ENCODE data around the gene C2orf74.
"Not testable (repeated sequence)": the region's sequence is repeated elsewhere in the genome, so short reads cannot be mapped to it uniquely, and the experiment has no call there.

C2orf74 gene

DNA sequence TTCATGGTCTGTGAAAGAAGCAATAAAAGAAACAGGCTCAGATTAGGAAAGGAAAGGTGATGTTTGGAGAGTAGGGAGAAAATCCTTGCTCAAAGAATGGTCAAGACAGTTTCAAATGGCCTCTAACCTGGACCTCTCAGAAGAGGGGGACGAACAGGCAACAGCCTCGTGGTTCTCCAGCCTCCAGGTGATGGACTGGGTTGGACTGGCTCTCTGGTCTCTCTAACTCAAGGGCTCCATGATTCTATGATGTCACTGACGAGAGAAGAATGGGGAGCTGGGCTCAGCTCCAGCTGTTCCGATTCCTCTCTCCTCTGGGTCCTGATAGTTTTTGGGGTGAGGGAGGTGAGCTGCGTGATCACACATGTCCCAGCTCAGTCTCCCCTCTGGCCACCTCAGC is at the start of gene C2orf74:
C2orf74 (plus strand) TSS at position 301 of the 400 bp plus-strand sequence. CDS start 327 bp downstream, outside the sequence.
- no peak for FAIRE-seq

DNA sequence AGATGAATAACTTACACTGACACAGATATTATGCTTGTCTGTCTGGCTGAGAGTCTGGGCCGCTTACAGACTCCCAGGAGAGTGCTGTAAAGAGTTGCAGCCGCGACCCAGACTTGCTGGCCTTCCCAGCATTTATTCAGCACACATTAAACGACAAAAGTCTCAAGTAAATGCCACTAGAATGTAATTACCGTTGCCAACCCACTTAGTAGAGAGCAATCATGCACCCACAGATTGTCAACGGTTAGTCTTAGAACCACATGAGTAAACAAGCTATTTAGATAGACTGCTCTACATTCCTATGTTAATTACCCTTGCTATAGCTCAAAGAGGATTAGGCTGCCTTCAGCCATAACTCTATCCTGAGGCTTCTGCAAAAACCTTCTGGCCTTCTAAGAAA is 47.8 kb upstream of the C2orf74 start:
- no peak for FAIRE-seq

DNA sequence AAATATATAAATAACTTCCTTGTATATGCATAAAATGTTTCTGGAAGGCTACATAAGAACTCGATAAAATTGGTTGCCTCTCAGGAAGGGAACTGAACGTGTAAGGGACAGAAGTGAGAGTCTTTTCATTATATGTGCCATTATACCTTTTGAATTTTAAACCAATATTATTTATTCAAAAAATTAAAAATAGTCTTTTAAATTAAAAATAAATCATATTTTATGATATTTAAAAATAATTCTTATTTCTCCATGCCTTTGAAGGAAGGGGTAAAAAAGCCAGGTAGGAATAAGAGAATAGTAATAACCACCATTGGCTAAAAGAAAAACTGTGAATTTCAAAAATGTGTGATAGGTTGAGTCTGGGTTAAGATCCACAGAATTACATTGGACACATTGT is 45.7 kb upstream of the C2orf74 start:
- no peak for FAIRE-seq

DNA sequence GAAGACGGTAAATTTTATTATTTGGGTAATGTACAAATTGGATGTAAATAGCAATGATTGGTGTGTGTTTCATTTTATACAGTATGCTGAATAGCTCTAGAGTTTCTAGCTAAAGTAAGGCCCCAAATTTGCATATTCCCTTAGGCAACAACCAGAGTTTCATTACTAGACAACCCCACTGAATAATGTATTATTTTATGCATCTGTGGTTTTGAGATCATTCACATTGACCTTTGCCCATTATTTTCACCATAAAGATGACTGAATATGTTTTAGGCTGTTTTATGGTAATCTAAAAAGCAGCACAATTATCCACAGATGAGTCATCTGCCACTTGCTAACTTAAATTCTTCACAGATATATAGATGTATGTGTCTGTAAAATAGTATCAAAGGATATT is 44.5 kb upstream of the C2orf74 start:
- FAIRE-seq, result no peak

DNA sequence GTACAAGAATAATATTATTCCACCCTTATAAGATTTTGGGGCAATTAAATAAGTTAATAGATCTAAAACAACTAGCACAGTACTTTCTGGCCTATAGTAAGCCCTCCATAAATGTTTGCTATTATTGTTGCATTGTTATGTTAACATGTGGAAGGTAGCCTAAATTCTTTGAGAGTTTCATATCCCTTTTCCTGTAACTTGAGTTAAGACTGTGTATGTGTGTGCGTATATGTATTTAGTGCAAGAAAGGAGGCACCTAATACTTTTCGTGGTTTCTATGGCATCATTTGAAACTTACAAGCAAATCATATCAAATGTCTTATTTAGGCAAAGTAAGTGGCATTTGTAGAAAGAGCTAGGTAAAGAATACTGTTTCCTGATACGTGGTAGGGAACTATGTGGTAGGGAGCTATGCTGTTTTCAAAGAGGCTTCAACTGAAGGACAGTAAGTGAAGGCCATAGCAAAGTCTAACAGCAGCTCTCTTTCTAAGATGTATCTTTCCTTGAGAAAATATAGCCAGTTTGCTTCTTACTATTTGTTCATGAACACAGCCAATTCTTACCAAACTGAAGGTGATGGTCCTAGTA is 36.8 kb upstream of the C2orf74 start:
- no peak for FAIRE-seq

DNA sequence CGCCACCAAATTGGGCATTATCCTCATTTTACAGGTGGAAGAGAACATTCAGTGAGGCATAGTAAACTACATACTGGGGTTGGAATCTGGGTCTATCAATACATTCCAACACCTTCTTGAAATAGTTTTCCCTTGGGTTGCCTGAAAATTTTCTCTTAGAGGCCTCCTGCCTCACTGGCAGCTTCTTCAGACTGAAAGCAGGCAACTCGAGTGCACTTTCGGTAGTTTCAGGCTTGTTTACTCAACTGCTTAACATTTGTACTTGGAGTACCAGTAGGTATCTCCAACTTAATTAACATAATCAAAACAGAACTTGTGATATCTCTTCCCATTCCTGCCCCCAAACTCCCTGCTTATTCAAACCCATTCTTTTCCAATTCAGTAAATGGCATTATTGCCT is 36.2 kb upstream of the C2orf74 start:
- FAIRE-seq, result no peak

DNA sequence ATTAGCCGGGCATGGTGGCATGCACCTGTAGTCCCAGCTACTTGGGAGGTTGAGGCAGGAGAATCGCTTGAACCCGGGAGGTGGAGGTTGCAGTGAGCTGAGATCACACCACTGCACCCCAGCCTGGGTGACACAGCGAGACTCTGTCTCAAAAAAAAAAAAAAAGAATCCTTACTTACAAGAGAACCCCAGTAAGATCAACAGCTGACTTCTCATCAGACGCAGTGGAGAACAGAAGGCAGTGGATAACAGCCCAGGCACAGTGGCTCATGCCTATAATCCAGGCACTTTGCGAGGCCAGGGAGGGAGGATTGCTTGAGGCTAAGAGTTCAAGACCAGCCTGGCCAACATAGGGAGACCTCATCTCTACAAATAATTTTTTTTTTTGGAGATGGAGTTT is 33.9 kb upstream of the C2orf74 start:
- not testable (repeated sequence) for FAIRE-seq

DNA sequence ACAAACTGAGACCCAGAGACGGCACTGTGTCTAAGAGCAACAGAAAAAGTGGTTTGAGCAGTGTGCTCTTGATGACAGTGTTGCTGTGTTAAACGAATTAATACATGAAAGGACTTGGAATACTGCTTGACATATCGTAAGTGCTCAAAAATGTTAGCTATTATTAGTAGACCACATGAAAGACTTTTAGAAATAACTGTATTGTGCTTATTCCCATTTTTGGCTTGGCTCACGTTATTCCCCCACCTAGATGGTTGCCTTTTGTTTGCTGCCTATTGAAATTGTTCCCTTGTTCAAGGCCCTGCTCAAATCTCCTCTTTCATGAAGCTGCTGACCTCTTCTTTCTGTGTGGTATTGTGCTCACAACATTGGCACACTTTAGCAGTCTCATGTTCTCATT is 27.8 kb upstream of the C2orf74 start:
- FAIRE-seq, result no peak

DNA sequence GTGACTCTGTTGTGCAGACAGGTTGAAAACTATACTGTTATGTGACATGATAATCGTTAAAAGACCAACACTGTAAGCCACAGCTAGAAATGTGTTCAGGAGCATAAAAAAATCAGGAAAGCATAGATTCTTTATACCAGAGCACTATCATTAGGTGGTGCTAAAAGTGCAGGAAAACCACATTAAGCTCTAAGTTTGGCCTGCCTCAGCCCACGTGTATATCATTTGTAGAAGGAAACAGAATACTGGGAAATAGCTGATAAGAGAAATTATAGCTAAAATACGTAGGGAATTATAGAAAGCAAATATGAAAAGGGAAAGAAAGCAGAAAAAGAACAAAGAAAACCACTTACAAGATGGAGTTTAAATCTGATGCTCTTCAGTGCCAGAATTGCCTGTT is 26.5 kb upstream of the C2orf74 start:
- FAIRE-seq, result peak; percentile 80

DNA sequence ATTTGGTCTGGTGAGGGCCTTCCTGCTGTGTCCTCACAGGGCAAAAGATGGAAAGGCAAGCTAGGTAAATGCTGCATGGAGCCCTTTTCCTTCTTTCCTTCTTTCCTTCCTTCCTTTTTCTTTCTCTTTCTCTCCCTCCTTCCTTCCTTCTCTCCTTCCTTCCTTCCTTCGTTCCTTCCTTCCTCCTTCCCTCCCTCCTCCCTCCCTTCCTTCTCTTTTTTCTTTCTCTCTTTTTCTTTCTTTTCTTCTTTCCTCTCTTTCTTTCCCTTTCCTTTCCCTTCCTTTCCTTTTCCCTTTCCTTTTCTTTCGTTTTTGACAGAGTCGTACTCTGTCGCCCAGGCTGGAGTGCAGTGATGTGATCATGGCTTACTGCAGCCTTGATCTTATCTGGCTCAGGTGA is 23.1 kb upstream of the C2orf74 start:
- no peak for FAIRE-seq

DNA sequence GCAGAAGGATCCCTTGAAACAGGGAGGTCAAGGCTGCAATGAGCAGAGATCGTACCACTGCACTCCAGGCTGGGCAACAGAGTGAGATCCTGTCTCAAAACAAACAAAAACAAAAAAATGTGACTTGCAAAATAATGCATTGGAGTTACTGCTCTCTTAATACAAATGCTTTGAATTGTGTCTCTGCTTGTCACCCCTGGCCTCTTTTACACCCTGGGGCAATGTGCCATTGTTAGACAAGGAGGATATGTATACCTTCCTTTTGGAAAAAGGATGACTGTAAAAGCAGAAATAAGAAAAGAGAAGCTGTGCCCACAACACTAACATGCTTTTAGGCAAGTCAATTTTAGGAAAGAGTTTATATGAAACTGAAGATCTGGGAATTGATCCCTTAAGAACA is 20.8 kb upstream of the C2orf74 start:
- no peak for FAIRE-seq

DNA sequence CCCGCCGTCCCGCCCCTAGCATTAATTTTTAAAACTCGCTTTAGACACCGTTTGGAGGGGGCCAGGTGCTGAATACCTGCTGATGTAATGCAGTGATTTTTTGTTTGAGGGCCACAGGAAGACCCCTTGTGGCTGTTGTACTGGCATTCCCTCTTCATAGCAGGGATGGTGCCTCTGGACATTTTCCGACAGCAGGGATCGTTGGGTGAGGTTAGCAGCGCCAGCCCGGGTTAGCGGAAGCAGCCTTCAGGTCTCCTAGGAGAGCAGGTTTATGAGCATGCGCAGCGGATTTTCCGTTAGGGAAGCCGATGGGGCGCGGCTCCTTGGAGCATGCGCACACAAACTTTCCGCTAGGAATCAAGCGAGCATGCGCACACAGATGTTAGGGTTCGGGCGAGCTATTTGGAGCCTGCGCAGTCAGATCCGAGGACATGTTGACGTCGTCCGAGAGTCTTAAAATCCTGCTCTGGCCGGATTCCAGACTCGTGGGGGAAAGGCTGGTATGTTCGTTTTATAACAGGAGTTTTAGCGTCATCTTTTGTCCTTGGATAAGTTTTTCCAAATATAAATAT is 17.2 kb upstream of the C2orf74 start:
- FAIRE-seq, result peak; percentile 98

DNA sequence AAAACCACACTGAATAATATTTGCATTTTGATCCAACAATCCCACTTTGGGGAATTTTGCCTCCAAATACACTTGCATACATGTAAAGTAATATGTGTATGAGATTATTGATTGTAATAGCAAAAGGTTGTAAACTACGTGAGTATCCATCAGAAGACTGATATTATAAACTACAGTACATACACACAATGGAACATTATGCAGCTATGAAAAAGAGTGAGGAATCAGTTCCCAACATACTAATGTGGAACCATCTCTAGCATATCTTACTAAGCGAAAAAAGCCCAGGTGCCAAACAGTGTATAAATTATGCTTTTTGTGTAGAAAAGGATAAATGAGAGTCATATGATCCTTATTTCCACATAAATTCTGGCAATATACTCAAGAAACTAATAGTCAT is 16.0 kb upstream of the C2orf74 start:
- FAIRE-seq, result no peak

DNA sequence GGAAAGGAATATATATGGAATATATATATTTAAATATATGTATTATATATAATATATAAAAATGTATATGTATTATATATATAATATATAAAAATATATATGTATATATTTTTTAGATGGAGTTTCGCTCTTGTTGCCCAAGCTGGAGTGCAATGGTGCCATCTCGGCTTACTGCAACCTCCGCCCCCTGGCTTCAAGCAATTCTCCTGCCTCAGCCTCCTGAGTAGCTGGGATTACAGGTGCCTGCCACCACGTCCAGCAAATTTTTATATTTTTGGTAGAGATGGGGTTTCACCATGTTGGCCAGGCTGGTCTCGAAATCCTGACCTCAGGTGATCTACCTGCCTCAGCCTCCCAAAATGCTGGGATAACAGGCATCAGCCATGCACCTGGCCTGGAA is 13.9 kb upstream of the C2orf74 start:
- not testable (repeated sequence) for FAIRE-seq

DNA sequence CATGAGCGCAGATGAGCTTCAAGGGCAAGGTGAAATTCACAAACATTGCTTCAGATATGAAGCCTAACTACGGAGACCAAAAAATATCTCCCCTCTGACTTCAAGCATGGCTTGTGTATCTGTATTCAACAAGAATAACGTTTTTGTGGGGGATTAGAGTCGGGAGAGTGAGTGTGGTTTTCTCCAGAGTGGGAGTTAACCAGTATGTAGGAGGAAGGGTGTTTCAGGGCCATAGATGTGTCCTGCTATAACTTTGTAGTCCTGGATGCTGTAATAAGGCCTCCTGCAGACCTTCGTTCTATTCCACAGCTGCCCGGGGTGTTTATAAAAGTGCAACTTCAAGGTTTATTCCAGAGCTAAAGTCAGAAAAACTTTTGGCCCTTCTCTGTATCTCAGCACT is 12.9 kb upstream of the C2orf74 start:
- no peak for FAIRE-seq

DNA sequence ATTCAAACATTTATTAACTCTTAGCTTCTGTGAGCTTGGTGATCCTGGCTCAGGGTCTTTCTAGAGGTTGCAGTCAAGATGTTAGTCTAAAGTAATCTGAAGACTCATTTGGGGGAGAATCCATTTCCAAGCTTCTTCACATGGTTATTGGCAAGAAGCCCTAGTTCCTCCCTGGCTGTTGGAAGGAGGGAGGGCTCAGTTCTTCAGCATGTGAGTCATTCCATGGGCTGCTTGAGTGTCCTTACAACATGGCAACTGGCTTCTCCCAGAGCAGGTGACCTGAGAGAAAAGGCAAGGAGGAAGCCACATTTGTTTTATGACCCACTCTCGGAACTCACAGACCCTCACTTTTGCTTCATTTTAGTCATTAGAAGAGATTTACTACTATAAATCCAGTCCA is 10.6 kb upstream of the C2orf74 start:
- FAIRE-seq, result no peak

DNA sequence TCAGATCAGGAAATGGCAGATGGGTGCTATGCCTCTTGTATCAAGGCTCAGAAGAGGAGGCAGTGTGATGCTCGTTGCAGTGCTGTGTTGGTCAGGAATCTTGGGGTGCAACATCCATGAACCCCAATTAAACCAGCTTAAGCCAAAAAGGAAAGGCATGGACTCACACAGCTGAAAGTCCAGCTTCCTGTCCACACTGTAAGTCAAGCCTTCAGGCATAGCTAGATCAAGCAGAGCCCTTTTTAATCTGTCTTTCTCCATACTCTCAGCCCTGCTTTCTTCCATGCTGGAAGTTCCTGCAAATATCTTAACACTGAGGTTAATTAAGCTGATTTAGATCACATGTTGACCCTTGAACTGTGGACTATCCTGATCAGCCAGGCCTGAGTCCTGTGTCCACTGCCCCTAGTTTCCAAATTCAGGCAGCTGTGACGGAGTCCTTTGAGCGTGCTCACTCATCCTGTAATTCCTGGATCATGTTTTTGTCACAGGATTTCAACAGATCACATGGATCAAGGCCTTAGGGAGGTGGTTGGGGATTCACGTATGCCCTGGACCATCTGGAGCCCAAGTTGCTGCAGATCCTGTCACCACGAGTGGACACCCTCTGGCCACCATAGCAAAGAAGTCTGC is 4.5 kb upstream of the C2orf74 start:
- FAIRE-seq, result no peak

DNA sequence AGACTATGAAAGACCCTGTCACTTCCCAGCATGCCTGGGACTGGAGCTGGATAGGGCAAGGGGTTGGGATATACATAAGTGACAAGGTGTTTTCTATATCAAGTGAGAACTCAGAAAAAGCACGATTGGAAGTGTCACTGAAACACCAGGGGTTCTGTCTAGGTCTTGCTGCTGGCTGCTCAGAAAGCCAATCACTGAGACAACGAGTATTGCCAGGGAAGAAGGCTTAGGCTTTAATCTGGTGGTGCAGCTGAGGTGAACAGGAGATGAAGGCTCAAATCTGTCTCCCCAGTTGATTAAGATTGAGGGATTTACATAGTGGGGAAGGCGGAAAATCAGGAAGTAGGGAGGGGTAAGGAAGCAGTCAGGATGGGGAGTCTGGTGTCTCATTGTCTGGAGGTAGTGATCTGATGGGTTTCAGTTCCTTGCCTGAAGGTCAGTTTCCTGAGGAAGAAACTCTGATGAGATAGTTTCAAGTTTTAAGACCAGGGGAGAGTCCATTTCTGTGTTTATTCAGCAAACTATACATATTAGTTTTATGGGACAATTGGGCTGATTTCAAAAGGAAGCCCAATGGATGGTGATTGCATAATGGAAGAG is 3.5 kb upstream of the C2orf74 start:
- no peak for FAIRE-seq

DNA sequence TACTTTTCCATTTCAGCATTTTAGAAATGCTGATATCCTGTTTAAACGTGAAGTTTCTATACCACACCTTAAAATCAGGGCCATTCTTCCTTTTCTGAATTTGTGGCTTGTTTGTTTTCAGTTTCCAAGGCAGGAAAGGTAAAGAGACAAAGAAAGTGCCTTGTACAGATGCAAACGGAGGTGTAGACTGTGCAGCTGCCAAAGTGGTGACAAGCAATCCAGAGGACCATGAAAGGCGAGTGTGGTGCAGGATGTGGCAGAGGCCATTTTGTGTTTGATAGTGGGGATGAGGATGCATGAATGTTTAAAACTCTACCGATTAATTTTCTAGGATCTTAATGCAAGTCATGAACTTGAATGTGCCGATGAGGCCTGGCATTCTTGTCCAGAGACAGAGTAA is 733 bp downstream of the C2orf74 start:
- no peak for FAIRE-seq

DNA sequence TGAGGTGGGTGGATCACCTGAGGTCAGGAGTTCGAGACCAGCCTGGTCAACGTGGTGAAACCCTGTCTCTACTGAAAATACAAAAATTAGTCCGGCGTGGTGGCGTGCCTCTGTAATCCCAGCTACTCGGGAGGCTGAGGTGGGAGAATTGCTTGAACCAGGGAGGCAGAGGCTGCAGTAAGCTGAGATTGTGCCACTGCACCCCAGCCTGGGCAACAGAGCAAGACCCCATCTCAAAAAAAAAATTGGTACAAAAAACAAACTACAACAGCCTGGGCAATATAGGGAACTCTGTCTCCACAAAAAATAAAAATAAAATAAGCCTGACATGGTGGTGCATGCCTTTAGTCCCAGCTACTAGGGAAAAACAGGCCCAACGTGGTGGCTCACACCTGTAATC is 3.1 kb downstream of the C2orf74 start:
- not testable (repeated sequence) for FAIRE-seq

DNA sequence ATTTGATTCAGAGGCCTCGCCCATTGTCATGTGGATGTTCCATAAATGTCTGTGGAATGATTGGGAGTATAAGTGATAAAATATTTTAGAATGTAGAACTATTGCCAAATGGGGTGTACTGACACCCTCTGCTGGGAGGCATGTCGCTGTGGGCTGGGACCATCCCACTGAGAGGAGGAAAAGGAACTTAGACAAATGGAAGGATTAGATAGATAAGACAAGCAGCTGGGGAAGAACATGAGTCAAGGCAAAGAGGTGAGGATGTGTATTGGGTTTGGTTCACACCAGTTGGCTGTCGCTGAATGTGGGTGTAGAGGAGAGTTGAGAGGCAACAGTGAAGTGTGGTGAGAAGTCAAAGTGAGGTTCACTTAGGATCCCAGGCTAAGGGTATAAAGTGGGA is 4.0 kb downstream of the C2orf74 start:
- FAIRE-seq, result no peak

DNA sequence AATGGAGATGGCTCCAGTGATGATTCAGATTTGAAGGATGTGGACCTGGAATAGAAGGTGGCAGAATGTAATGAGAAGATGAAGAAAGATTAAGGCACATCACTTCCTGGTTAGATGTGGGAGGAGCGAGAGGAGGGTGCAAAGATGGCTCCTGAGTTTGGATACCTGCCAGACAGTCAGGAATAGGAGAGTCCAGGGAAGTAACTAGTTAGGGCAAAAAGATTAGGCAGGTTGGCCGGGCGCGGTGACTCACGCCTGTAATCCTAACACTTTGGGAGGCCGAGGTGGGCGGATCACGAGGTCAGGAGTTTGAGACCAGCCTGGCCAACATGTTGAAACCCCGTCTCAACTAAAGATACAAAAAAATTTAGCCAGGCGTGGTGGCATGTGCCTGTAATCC is 5.6 kb downstream of the C2orf74 start:
- FAIRE-seq, result no peak

DNA sequence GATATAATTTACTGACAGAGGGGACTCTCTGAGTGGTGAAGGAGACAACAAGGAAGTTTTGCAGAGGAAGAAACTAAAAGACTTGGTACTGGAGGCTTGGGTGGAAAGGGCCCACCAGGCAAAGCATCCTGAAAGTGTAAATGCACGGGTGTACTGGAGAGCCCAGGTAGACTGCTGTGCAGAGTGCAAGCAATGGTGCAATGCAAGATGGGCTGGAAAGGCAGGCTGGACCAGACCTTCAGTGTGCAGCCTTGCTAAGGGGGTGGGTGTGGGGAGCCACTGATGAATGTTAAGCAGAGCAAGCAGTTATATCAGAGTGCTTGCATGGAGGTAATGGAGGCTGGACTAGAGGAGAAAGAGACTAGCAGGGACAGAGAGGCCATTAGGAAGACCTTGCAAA is 10.7 kb downstream of the C2orf74 start:
- no peak for FAIRE-seq

DNA sequence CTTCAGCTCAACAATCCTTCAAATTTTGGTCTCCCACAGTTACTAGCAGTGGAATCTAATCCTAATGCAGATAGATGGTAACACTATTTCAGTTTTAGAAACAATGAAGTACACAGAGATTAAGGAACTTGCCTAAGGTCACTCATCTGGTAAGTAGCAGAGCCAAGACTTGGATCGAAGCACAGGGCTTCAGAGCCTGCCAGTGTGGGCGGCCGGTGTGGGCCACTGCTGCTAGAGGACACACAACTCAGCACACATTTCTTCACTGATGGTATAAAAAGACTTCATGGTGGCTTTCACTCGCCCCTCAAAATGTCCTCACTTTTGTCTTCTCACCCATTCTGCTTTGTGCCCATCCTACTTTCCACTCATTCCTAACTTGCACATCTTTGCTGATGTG is 11.1 kb downstream of the C2orf74 start:
- no peak for FAIRE-seq

DNA sequence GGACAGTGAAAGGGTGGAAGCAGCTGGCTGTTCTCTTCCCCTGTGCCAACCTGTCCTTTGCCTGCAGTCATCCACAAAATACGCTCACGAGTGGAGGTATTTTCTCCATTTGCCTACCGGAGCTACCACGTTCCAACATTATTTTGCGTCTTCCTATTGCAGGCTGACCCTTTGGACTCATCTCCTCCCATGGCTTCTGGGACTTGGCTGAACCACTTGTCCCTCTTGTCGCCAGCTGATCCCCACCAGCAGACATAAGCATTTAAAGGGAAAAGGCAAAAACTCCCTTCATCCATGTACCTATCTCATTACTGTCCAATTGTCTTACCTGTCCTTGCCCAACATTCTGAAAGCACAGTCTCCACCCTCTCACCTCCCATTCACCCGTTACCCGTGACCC is 13.0 kb downstream of the C2orf74 start:
- FAIRE-seq, result no peak

Data from A204.1 (cell line).